Measurements from ENCODE around the gene IBA57. TPM values are rescaled to one million over a fixed set of nuclear protein-coding genes. Genes with fewer than 3 reads are reported as not detected.
A peak's percentile ranks its signal among the peaks of the same experiment; 100 is the strongest.

Gene IBA57
- polyA plus RNA-seq, 1 donor (not counting 4 experiments of a cell fraction or from before 2014, with no cell fraction given), result 1.5 TPM

GRCh38 chr1:228174482-228175315, 9.1 kb downstream of the IBA57 start:
- Histone ChIP-seq H4K20me1 (ENCODE audit: control insufficient read depth, extremely low read depth, insufficient read depth, low read length) (peaks cover 3% of the 10 kb centered on the region), H3K4me3 (ENCODE audit: control insufficient read depth in 2 of 3, extremely low read depth in 1 of 3, insufficient read depth in 2 of 3, low read depth in 1 of 3, low read length in 3 of 3) (peak overlapping the region; percentile 27 to 60 (median 56)), H3K4me2 (ENCODE audit: control insufficient read depth, extremely low read depth, insufficient read depth, low read depth, low read length) (peak overlapping the region; percentile 56), H3K36me3 (ENCODE audit: control insufficient read depth in 2 of 2, extremely low read depth in 1 of 2, insufficient read depth in 2 of 2, low read length in 2 of 2) (peaks cover 0 to 3% of the 10 kb centered on the region in 2 experiments), H3K9me3 (ENCODE audit: control insufficient read depth, low read depth, low read length) (no peaks in the 10 kb centered on the region), H3K27ac (ENCODE audit: control insufficient read depth, insufficient read depth, low read length) (peak overlapping the region; percentile 24), H2AFZ (ENCODE audit: control insufficient read depth, low read length) (no peak overlapping the region), H3K27me3 (ENCODE audit: control insufficient read depth, extremely low read depth, insufficient read depth, low read length) (no peaks in the 10 kb centered on the region), H3K9ac (ENCODE audit: control insufficient read depth, extremely low read depth, insufficient read depth, low read length) (peak overlapping the region; percentile 13), H3K9me1 (ENCODE audit: control insufficient read depth, extremely low read depth, insufficient read depth, low read length) (no peaks in the 10 kb centered on the region), H3K79me2 (ENCODE audit: control insufficient read depth, insufficient read depth, low read length) (peaks cover 11% of the 10 kb centered on the region), H3K4me1 (ENCODE audit: control insufficient read depth, extremely low read depth, insufficient read depth, low read length) (peaks cover 5% of the 10 kb centered on the region)
- no peak for TF ChIP-seq EZH2 (IDR thresholded peaks at IDR 0.05; ENCODE audit: low read length)
- TF ChIP-seq, protein P1, sequence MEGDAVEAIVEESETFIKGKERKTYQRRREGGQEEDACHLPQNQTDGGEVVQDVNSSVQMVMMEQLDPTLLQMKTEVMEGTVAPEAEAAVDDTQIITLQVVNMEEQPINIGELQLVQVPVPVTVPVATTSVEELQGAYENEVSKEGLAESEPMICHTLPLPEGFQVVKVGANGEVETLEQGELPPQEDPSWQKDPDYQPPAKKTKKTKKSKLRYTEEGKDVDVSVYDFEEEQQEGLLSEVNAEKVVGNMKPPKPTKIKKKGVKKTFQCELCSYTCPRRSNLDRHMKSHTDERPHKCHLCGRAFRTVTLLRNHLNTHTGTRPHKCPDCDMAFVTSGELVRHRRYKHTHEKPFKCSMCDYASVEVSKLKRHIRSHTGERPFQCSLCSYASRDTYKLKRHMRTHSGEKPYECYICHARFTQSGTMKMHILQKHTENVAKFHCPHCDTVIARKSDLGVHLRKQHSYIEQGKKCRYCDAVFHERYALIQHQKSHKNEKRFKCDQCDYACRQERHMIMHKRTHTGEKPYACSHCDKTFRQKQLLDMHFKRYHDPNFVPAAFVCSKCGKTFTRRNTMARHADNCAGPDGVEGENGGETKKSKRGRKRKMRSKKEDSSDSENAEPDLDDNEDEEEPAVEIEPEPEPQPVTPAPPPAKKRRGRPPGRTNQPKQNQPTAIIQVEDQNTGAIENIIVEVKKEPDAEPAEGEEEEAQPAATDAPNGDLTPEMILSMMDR (optimal IDR thresholded peaks at IDR 0.05 in 1 of 3, IDR thresholded peaks at IDR 0.05 in 1 of 3, conservative IDR thresholded peaks at IDR 0.05 in 1 of 3; ENCODE audit: extremely low read depth in 1 of 3, insufficient read depth in 2 of 3, low read length in 3 of 3), result no peak
- no peak for FAIRE-seq
- peak; percentile 71 for DNase-seq (ENCODE audit: low read depth, low spot score)
- dilution Hi-C loops (cut with MboI; ENCODE audit: extremely low pct_ligation_motif_present, low sequenced_read_pairs), result no loop called here

DNA sequence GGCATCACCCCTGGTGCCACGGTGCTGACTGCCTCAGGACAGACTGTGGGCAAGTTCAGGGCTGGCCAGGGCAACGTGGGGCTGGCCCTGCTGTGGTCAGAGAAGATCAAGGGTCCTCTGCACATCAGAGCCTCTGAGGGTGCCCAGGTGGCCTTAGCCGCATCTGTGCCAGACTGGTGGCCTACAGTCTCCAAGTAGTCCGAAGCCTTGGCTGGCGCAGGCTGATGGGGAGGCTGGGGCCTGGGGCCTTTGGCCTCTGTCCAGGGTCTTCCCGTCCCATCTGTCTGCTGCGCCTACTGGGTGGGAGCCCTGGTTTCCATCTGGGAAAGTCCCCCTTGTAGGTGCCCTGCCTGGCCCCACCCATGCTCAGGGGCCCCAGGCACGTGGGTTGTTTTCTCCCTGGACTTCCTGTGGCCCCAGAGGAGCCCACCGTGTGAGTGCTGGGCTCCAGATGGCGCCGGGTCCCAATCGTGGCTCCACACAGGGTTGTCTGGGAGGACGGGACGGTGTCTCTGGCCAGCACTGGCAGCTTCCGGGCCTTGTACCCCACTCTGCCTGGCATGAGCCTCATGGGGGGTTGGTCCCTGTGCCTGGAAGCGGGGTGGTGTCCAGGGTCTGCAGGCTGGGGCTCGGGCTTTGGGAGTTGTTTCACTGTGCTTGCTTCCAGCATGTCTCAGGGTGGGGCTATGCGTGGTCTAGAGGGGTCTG, 9.9 kb downstream of the IBA57 start:
- Histone ChIP-seq H3K9me1 (ENCODE audit: control insufficient read depth, extremely low read depth, insufficient read depth, low read length) (no peaks in the 10 kb centered on the region), H3K27me3 (ENCODE audit: control insufficient read depth, extremely low read depth, insufficient read depth, low read length) (no peaks in the 10 kb centered on the region), H3K79me2 (ENCODE audit: control insufficient read depth, insufficient read depth, low read length) (peaks cover 11% of the 10 kb centered on the region), H3K9me3 (ENCODE audit: control insufficient read depth, low read depth, low read length) (no peaks in the 10 kb centered on the region), H2AFZ (ENCODE audit: control insufficient read depth, low read length) (no peak overlapping the region), H4K20me1 (ENCODE audit: control insufficient read depth, extremely low read depth, insufficient read depth, low read length) (peaks cover 3% of the 10 kb centered on the region), H3K27ac (ENCODE audit: control insufficient read depth, insufficient read depth, low read length) (no peak overlapping the region), H3K9ac (ENCODE audit: control insufficient read depth, extremely low read depth, insufficient read depth, low read length) (peak overlapping the region; percentile 13), H3K4me3 (ENCODE audit: control insufficient read depth in 2 of 3, extremely low read depth in 1 of 3, insufficient read depth in 2 of 3, low read depth in 1 of 3, low read length in 3 of 3) (peak overlapping the region in 2 of 3 experiments; percentile 56 to 60), H3K4me1 (ENCODE audit: control insufficient read depth, extremely low read depth, insufficient read depth, low read length) (peaks cover 5% of the 10 kb centered on the region), H3K4me2 (ENCODE audit: control insufficient read depth, extremely low read depth, insufficient read depth, low read depth, low read length) (peak overlapping the region; percentile 56), H3K36me3 (ENCODE audit: control insufficient read depth in 2 of 2, extremely low read depth in 1 of 2, insufficient read depth in 2 of 2, low read length in 2 of 2) (peaks cover 0 to 3% of the 10 kb centered on the region in 2 experiments)
- no peak for DNase-seq (ENCODE audit: low read depth, low spot score)
- no peak for FAIRE-seq
- TF ChIP-seq EZH2 (IDR thresholded peaks at IDR 0.05; ENCODE audit: low read length), result no peak
- TF ChIP-seq, protein P1 (optimal IDR thresholded peaks at IDR 0.05 in 1 of 3, IDR thresholded peaks at IDR 0.05 in 1 of 3, conservative IDR thresholded peaks at IDR 0.05 in 1 of 3; ENCODE audit: extremely low read depth in 1 of 3, insufficient read depth in 2 of 3, low read length in 3 of 3), result no peak
- dilution Hi-C loops (cut with MboI; ENCODE audit: extremely low pct_ligation_motif_present, low sequenced_read_pairs), result no loop called here

Measured in keratinocyte (primary cell).